Neutrophil (primary cell): ENCODE data around the gene TNS2.

Source experiments
- H3K27ac ChIP-seq: fragments of 200-600 bp; sonication (generic); 2 replicates; pipeline ENCODE4 v1.5.1; 2016; ENCODE audit warnings: mild to moderate bottlenecking, moderate library complexity
- H3K27me3 ChIP-seq: fragments of 200-600 bp; sonication (generic); 2 replicates; pipeline ENCODE4 v1.6.0; 2016; ENCODE audit warnings: mild to moderate bottlenecking
- H3K36me3 ChIP-seq: fragments of 200-600 bp; sonication (generic); 2 replicates; pipeline ENCODE4 v1.5.1; 2017
- H3K4me1 ChIP-seq, 2 experiments: fragments of 200-600 bp in 1 of 2; sonication (generic) in 1 of 2; 1 replicate in 1 of 2; 2 replicates in 1 of 2; pipeline versions ENCODE4 v1.5.1 to v1.6.1; 2013 to 2016; ENCODE audit warnings: low read depth in 1 of 2, low read length in 1 of 2, mild to moderate bottlenecking in 1 of 2, moderate library complexity in 1 of 2; ENCODE audit not compliant: control insufficient read depth in 1 of 2, insufficient read depth in 1 of 2
- H3K4me3 ChIP-seq, 2 experiments: fragments of 200-600 bp in 1 of 2; sonication (generic) in 1 of 2; 1 replicate in 1 of 2; 2 replicates in 1 of 2; pipeline ENCODE4 v1.5.1; 2013 to 2016; ENCODE audit warnings: low read depth in 1 of 2, low read length in 1 of 2, mild to moderate bottlenecking in 1 of 2, moderate library complexity in 1 of 2
- H3K9me3 ChIP-seq: fragments of 200-600 bp; sonication (generic); 2 replicates; pipeline ENCODE4 v1.5.1; 2016
- TF ChIP-seq, protein P1 (sequence below): fragments of 200-600 bp; sonication (generic); IDR thresholded peaks from 2 replicates; pipeline ENCODE4 v1.5.1; 2016; ENCODE audit warnings: antibody characterized with exemption

TNS2 gene

DNA sequence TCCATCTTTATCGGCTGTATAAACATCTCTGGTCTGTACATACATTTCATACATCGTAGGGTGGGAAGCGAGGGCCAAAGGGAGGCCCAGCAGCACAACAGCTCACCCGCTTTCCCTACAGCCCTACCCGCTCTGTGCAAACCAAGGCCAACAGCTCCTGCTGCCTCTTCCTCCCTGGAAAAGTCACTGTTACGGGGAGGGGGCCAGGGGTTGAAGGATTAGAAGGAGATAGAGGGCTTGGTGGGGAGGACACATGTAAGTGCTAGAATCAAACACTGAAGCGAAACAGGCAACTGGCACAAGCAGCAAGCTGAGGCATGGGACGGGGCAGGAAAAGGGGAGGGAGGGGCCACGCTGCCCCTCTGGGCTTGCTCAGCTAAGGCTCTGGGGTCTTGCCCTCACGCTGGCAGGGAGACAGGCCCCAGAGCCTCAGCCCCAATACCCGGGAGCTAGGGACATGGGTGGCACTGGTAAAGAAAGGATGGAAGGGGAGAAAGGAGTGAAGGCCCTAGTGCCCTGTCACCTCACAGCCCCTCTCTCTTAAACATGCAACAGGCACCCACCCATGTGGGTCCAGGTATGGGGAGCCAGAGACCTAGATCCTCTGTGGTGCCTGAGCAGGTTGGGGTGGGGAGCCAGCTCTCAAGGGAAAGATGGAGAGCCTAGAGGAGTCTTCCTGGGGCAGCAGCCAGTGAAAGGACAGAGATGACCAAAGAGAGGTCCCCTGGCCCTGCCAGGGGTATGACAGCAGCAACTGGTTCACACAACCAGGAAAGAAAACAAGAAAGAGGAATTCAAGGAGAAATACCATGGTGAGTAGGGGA, 15.0 kb downstream of the TNS2 start:
- Histone ChIP-seq H3K9me3 (no peaks in the 10 kb centered on the region), H3K27me3 (no peaks in the 10 kb centered on the region), H3K36me3 (peaks cover 70% of the 10 kb centered on the region), H3K4me1 (peaks cover 3 to 4% of the 10 kb centered on the region in 2 experiments), H3K27ac (no peak overlapping the region), H3K4me3 (no peak overlapping the region)
- TF ChIP-seq, protein P1, sequence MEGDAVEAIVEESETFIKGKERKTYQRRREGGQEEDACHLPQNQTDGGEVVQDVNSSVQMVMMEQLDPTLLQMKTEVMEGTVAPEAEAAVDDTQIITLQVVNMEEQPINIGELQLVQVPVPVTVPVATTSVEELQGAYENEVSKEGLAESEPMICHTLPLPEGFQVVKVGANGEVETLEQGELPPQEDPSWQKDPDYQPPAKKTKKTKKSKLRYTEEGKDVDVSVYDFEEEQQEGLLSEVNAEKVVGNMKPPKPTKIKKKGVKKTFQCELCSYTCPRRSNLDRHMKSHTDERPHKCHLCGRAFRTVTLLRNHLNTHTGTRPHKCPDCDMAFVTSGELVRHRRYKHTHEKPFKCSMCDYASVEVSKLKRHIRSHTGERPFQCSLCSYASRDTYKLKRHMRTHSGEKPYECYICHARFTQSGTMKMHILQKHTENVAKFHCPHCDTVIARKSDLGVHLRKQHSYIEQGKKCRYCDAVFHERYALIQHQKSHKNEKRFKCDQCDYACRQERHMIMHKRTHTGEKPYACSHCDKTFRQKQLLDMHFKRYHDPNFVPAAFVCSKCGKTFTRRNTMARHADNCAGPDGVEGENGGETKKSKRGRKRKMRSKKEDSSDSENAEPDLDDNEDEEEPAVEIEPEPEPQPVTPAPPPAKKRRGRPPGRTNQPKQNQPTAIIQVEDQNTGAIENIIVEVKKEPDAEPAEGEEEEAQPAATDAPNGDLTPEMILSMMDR: no peak

DNA sequence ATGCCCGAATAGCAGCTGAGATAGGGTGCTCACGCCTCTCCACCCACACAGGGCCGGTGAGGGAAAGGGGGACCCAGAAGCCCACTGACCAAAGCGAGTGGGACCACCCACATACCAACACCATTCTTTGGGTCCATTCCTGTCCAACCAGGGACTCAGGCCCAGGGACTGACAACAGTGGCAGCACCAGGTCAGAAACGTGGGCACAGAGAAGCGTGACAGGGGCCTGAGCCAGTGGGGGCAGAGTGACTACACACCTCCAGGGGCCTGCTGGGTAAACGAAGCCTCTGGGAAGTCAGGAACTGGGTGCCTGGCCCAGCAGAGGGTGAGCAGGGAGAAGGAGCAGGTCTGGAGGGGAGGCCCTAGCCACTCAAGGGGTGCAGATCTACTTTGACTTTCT, 15.6 kb downstream of the TNS2 start:
- no peaks in the 10 kb centered on the region for H3K9me3 ChIP-seq
- peaks cover 3 to 4% of the 10 kb centered on the region in 2 experiments for H3K4me1 ChIP-seq
- H3K27ac ChIP-seq: no peak overlapping the region
- no peaks in the 10 kb centered on the region for H3K27me3 ChIP-seq
- peaks cover 76% of the 10 kb centered on the region for H3K36me3 ChIP-seq
- no peak overlapping the region for H3K4me3 ChIP-seq
- TF ChIP-seq, protein P1: no peak

GRCh38 chr12:53065975-53066931, 16.4 kb downstream of the TNS2 start:
- Histone ChIP-seq H3K36me3 (peaks cover 84% of the 10 kb centered on the region), H3K4me3 (no peak overlapping the region), H3K9me3 (no peaks in the 10 kb centered on the region), H3K27me3 (no peaks in the 10 kb centered on the region), H3K4me1 (peaks cover 3 to 4% of the 10 kb centered on the region in 2 experiments), H3K27ac (no peak overlapping the region)
- TF ChIP-seq, protein P1: peak; percentile 79

DNA sequence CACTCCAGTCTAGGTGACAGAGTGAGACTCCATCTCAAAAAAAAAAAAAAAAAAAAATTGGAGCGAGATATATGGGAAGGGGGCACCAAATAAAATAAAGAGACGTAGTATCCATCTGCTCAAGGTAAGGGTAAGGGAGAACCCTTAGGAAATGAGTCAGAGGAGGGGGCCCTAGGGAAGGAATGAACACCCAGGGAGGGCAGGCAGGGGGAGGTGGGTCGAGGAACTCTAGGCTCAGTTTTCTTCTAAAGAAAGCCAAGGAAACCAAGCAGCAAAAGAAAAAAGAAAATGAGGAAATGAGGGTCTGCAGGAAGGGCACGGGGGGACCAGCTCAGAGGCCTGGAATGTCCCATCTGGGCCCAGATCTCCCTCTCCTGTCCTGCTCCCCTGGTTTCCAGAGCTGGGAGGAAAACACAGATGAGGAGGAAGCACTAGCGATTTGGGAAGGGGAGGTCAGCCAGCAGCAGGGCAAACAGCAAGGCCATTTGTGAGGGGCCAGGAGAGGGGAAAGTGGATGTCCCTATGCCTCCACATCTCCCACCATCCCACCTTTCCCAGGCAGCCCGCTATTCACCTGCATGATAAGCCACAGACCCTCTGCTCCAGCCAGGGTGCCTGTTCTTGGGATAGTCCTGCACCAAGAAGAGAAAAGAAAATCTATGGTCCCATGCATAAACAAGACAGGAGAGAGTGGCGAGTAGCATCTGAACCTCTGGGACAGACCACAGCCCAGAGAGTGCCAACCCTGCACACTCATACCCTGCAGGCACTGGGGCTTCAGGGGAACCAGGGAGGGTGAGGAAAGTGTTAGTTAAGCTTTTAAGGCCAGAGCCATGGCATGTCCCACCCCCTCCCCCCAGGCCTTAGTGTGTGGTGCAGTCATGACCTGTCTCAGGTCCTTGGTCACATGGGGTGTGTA, 17.5 kb downstream of the TNS2 start:
- Histone ChIP-seq H3K27me3 (no peaks in the 10 kb centered on the region), H3K36me3 (peaks cover 87% of the 10 kb centered on the region), H3K4me3 (no peak overlapping the region), H3K9me3 (no peaks in the 10 kb centered on the region), H3K4me1 (peaks cover 7 to 8% of the 10 kb centered on the region in 2 experiments), H3K27ac (no peak overlapping the region)
- TF ChIP-seq, protein P1: no peak
